HCEC 1CT (cell line): ENCODE data around the gene CNTN5.
"Not testable (repeated sequence)": the region's sequence is repeated elsewhere in the genome, so short reads cannot be mapped to it uniquely, and the experiment has no call there.

Experiments
- DNase-seq: peaks from one replicate; pipeline ENCODE4 v3.0.0-alpha.2; 2017

Gene CNTN5

GRCh38 chr11:99795999-99796398 is 775.2 kb downstream of the CNTN5 start:
- no peak for DNase-seq

GRCh38 chr11:99803501-99803900 is 782.8 kb downstream of the CNTN5 start:
- DNase-seq: no peak

GRCh38 chr11:99812516-99812915 is 791.8 kb downstream of the CNTN5 start:
- DNase-seq: no peak

- peak; percentile 9 for DNase-seq
These were observed 793.3 kb downstream of the CNTN5 start for GRCh38 chr11:99814021-99814420.

- DNase-seq: no peak
These were observed 794.0 kb downstream of the CNTN5 start for GRCh38 chr11:99814738-99815137.

- no peak for DNase-seq
These were observed 798.2 kb downstream of the CNTN5 start for GRCh38 chr11:99818991-99819390.

- DNase-seq: no peak
These were observed 802.3 kb downstream of the CNTN5 start for GRCh38 chr11:99822846-99823565.

GRCh38 chr11:99836739-99837138 is 816.0 kb downstream of the CNTN5 start:
- DNase-seq: not testable (repeated sequence)

- DNase-seq: no peak
These were observed 821.1 kb downstream of the CNTN5 start for GRCh38 chr11:99841885-99842284.

GRCh38 chr11:99865951-99866350 is 845.2 kb downstream of the CNTN5 start:
- peak; percentile 6 for DNase-seq

- no peak for DNase-seq
These were observed 860.9 kb downstream of the CNTN5 start for GRCh38 chr11:99881610-99882009.

- DNase-seq: no peak
These were observed 864.0 kb downstream of the CNTN5 start for GRCh38 chr11:99884750-99885149.

GRCh38 chr11:99887481-99887880 is 866.7 kb downstream of the CNTN5 start:
- no peak for DNase-seq

GRCh38 chr11:99893811-99894210 is 873.1 kb downstream of the CNTN5 start:
- DNase-seq: no peak

GRCh38 chr11:99901175-99901574 is 880.4 kb downstream of the CNTN5 start:
- DNase-seq: no peak

GRCh38 chr11:99911116-99911515 is 890.4 kb downstream of the CNTN5 start:
- DNase-seq: peak; percentile 4

- no peak for DNase-seq
These were observed 895.3 kb downstream of the CNTN5 start for GRCh38 chr11:99916078-99916477.

- no peak for DNase-seq
These were observed 898.0 kb downstream of the CNTN5 start for GRCh38 chr11:99918761-99919160.

GRCh38 chr11:99920956-99921355 is 900.2 kb downstream of the CNTN5 start:
- DNase-seq: no peak

GRCh38 chr11:99925968-99926367 is 905.2 kb downstream of the CNTN5 start:
- no peak for DNase-seq

- no peak for DNase-seq
These were observed 911.9 kb downstream of the CNTN5 start for GRCh38 chr11:99932684-99933083.

- DNase-seq: peak; percentile 21
These were observed 913.3 kb downstream of the CNTN5 start for GRCh38 chr11:99934008-99934407.

GRCh38 chr11:99937330-99937729 is 916.6 kb downstream of the CNTN5 start:
- DNase-seq: no peak

- DNase-seq: peak; percentile 43
These were observed 932.1 kb downstream of the CNTN5 start for GRCh38 chr11:99952816-99953215.

- DNase-seq: no peak
These were observed 939.8 kb downstream of the CNTN5 start for GRCh38 chr11:99960536-99960935.
